ENCODE data around the gene ARSB. TPM values are rescaled to one million over a fixed set of nuclear protein-coding genes. Genes with fewer than 3 reads are reported as not detected.

ARSB gene
- total RNA-seq, 1 donor from 2014 or later = 23.5 TPM

GRCh38 chr5:78823196-78823595 lies 161.9 kb downstream of the ARSB start:
- no peaks in the 10 kb centered on the region for H3K9me3 Mint-ChIP-seq (ENCODE audit: unreplicated experiment)
- TF ChIP-seq, protein P1, sequence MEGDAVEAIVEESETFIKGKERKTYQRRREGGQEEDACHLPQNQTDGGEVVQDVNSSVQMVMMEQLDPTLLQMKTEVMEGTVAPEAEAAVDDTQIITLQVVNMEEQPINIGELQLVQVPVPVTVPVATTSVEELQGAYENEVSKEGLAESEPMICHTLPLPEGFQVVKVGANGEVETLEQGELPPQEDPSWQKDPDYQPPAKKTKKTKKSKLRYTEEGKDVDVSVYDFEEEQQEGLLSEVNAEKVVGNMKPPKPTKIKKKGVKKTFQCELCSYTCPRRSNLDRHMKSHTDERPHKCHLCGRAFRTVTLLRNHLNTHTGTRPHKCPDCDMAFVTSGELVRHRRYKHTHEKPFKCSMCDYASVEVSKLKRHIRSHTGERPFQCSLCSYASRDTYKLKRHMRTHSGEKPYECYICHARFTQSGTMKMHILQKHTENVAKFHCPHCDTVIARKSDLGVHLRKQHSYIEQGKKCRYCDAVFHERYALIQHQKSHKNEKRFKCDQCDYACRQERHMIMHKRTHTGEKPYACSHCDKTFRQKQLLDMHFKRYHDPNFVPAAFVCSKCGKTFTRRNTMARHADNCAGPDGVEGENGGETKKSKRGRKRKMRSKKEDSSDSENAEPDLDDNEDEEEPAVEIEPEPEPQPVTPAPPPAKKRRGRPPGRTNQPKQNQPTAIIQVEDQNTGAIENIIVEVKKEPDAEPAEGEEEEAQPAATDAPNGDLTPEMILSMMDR (IDR thresholded peaks at IDR 0.05; ENCODE audit: partially characterized antibody, unreplicated experiment) = no peak
- no peaks in the 10 kb centered on the region for H3K36me3 Mint-ChIP-seq (ENCODE audit: unreplicated experiment)
- no peak overlapping the region for H3K4me3 Mint-ChIP-seq (ENCODE audit: unreplicated experiment)
- DNase-seq = no peak
- no peak overlapping the region for H3K27ac Mint-ChIP-seq (ENCODE audit: unreplicated experiment)
- H3K27me3 Mint-ChIP-seq (ENCODE audit: unreplicated experiment) = no peaks in the 10 kb centered on the region
- no peaks in the 10 kb centered on the region for H3K4me1 Mint-ChIP-seq (ENCODE audit: low read depth, unreplicated experiment)

GRCh38 chr5:78821536-78822021 lies 163.5 kb downstream of the ARSB start:
- H3K4me1 Mint-ChIP-seq (ENCODE audit: low read depth, unreplicated experiment) = no peaks in the 10 kb centered on the region
- H3K27ac Mint-ChIP-seq (ENCODE audit: unreplicated experiment) = no peak overlapping the region
- no peaks in the 10 kb centered on the region for H3K27me3 Mint-ChIP-seq (ENCODE audit: unreplicated experiment)
- TF ChIP-seq, protein P1 (IDR thresholded peaks at IDR 0.05; ENCODE audit: partially characterized antibody, unreplicated experiment) = no peak
- H3K4me3 Mint-ChIP-seq (ENCODE audit: unreplicated experiment) = no peak overlapping the region
- H3K9me3 Mint-ChIP-seq (ENCODE audit: unreplicated experiment) = no peaks in the 10 kb centered on the region
- no peak for DNase-seq
- H3K36me3 Mint-ChIP-seq (ENCODE audit: unreplicated experiment) = no peaks in the 10 kb centered on the region

DNA sequence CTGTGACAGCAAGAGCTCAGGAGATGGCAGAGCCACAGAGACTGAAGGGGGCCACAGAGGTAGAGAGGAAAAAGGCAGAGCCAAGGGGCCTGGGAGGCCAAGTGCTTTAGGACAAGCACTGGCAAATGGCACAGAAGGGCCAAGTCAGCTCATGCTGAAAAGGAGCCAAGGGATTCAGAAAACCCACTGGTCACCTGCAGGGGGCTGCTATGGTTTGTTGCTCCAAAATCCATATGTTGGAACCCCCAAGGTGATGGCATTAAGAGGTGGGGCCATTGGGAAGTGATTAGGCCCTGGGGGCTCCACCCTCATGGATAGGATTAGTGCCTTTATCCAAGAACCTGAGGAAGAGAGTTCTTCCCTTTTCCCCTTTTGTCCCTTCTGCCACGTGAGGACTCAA lies 165.4 kb downstream of the ARSB start:
- Mint-ChIP-seq H3K27me3 (ENCODE audit: unreplicated experiment) (no peaks in the 10 kb centered on the region), H3K27ac (ENCODE audit: unreplicated experiment) (no peak overlapping the region), H3K36me3 (ENCODE audit: unreplicated experiment) (no peaks in the 10 kb centered on the region), H3K9me3 (ENCODE audit: unreplicated experiment) (no peaks in the 10 kb centered on the region), H3K4me3 (ENCODE audit: unreplicated experiment) (no peak overlapping the region), H3K4me1 (ENCODE audit: low read depth, unreplicated experiment) (no peaks in the 10 kb centered on the region)
- TF ChIP-seq, protein P1 (IDR thresholded peaks at IDR 0.05; ENCODE audit: partially characterized antibody, unreplicated experiment) = no peak
- DNase-seq = no peak

DNA sequence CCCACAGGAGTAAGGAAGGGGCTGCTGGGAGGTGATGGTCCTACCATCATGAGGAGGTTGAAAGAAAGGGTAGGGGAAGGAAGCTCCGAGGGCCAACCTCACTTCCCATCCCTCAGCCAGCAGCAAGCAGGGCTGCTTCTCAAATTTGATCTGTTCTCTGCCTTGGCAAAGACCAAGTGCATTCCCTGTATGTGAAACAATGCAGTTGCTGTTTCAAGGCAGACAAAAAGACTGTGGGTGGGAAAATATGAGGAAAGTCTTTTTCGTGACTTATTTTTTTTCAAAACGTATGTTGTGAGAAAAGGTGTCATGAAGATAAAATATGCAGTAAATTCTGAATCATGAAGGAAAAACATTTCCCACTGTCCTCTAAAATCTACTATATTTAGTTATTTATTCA lies 165.9 kb downstream of the ARSB start:
- no peaks in the 10 kb centered on the region for H3K9me3 Mint-ChIP-seq (ENCODE audit: unreplicated experiment)
- no peaks in the 10 kb centered on the region for H3K4me1 Mint-ChIP-seq (ENCODE audit: low read depth, unreplicated experiment)
- H3K36me3 Mint-ChIP-seq (ENCODE audit: unreplicated experiment) = no peaks in the 10 kb centered on the region
- no peak for DNase-seq
- H3K27ac Mint-ChIP-seq (ENCODE audit: unreplicated experiment) = no peak overlapping the region
- no peak overlapping the region for H3K4me3 Mint-ChIP-seq (ENCODE audit: unreplicated experiment)
- no peaks in the 10 kb centered on the region for H3K27me3 Mint-ChIP-seq (ENCODE audit: unreplicated experiment)
- TF ChIP-seq, protein P1 (IDR thresholded peaks at IDR 0.05; ENCODE audit: partially characterized antibody, unreplicated experiment) = no peak

- H3K4me3 Mint-ChIP-seq (ENCODE audit: unreplicated experiment) = no peak overlapping the region
- H3K4me1 Mint-ChIP-seq (ENCODE audit: low read depth, unreplicated experiment) = peaks cover 4% of the 10 kb centered on the region
- no peak overlapping the region for H3K27ac Mint-ChIP-seq (ENCODE audit: unreplicated experiment)
- no peaks in the 10 kb centered on the region for H3K36me3 Mint-ChIP-seq (ENCODE audit: unreplicated experiment)
- DNase-seq = no peak
- no peaks in the 10 kb centered on the region for H3K27me3 Mint-ChIP-seq (ENCODE audit: unreplicated experiment)
- TF ChIP-seq, protein P1 (IDR thresholded peaks at IDR 0.05; ENCODE audit: partially characterized antibody, unreplicated experiment) = no peak
- no peaks in the 10 kb centered on the region for H3K9me3 Mint-ChIP-seq (ENCODE audit: unreplicated experiment)
These were observed 168.9 kb downstream of the ARSB start for GRCh38 chr5:78816143-78816765.
